ENCODE results near the gene SYNE2. TPM values are rescaled to one million over a fixed set of nuclear protein-coding genes. Genes with fewer than 3 reads are reported as not detected.

The SYNE2 gene
- total RNA-seq, 2 experiments from 2014 or later = 25.2 to 30.9 TPM

DNA sequence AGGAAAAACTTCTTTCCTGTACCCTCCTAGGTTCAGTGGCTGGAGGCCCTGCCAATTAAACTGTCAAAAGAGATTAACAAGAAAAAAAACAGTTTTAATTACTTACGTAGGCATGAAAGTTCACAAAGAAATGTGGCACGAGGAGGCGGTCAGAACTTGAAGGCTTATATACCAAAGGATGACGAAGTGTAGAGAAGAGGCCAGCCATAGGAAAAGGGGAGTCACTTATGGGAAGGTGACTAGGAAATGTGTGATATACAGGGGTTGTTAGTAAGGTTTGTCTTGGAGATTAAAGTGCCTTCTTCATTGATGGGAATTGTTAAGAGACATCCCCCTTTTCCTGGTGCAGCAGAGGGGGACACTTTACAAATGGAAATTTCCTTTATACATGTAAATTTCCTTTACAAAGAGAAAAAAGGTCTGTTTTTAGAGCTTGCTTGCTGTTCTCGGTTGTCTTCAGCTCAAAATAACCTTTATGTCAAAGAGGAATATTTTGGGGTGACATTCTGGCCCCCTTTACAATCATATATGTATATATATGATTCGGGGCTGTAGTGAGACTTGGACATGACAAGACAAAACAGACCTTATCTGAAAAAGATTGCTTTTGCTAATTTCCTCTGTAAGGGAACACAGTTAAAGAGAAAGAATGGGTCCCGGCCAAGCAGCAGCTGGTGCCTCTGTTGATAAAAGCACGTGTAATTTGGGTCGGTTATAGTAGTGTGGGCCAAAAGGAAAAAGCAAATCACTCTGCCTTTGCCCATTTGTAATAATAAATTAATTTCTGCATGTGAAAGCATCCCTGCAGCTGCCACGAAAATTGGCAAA is 38.6 kb downstream of the SYNE2 start:
- Mint-ChIP-seq H3K36me3 (no peaks in the 10 kb centered on the region), H3K9me3 (no peaks in the 10 kb centered on the region), H3K27me3 (no peaks in the 10 kb centered on the region), H3K27ac (no peak overlapping the region), H3K4me3 (no peak overlapping the region), H3K4me1 (peaks cover 15% of the 10 kb centered on the region)
- DNase-seq = no peak

DNA sequence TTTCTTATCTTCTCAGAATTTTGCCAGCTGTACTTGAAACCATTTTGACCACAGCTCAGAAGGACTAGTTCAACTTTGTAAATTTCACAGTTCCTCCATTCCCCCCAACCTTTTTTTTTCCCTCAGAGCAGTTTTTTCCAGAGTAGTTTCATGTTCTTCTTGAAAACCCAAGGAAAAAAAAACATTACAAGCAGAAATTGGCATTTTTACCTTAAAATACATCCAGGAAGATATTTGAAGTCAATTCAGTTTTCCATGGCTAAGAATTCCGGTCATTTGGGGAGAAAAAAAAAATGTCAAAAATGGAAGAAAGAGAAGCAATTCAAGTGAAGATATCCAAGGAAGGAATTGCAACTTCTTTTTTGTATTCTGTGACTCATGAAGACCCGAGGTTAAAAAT is 39.5 kb downstream of the SYNE2 start:
- Mint-ChIP-seq H3K4me1 (peaks cover 15% of the 10 kb centered on the region), H3K4me3 (no peak overlapping the region), H3K9me3 (no peaks in the 10 kb centered on the region), H3K27ac (no peak overlapping the region), H3K27me3 (no peaks in the 10 kb centered on the region), H3K36me3 (no peaks in the 10 kb centered on the region)
- DNase-seq = no peak

DNA sequence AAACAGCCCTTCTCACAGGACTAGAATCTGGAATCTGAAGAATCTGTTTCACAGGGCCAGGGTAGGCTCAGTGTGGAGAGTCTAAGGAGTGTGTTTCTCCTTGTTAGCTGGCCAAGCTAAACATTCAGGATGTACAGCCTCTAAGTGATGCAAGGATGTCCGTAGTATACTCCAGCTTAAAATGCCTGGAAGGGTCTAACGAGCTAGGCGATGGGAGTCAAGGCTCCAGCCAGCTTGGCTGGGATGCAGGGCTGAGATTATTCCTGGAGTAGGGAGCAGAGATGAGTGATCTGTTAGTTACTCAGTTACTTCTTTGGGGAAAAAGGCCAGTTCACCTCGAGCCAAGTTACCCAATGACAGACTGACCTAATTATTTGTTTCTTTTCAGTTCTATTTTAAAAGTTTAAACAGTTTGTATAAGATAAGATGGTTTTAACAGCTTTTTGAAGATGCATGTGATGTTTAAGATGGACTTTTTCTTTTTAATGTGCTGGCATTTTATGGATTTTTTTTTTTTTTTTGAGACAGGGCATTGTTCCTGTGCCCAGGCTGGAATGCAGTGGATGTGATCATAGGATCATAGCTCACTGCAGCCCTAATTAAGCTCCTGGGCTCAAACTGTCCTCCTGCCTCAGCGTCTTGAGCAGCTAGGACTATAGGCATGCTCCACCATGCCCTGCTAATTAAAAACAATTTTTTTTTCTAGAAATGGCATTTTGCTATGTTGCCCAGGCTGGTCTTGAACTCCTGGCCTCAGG is 41.1 kb downstream of the SYNE2 start:
- Mint-ChIP-seq H3K9me3 (no peaks in the 10 kb centered on the region), H3K36me3 (peaks cover 3% of the 10 kb centered on the region), H3K27ac (no peak overlapping the region), H3K4me1 (peaks cover 19% of the 10 kb centered on the region), H3K4me3 (no peak overlapping the region), H3K27me3 (no peaks in the 10 kb centered on the region)
- DNase-seq = no peak

DNA sequence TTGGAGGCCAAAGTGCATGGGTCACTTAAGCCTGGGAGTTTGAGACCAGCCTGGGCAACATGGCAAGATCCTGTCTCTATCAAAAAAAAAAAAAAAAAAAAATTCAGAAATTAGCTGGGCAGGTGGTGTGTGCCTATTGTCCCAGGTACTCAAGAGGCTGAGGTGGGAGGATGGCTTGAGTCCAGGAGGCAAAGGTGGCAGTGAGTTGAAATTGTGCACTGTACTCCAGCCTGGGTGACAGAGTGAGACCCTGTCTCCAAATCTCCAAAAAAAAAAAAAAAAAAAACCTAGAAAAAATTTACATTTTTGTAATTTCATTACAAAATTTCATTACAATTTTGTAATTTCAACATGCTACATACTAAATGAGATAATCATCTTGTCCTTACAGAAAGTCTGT is 42.7 kb downstream of the SYNE2 start:
- Mint-ChIP-seq H3K27me3 (no peaks in the 10 kb centered on the region), H3K27ac (no peak overlapping the region), H3K36me3 (peaks cover 10% of the 10 kb centered on the region), H3K4me3 (no peak overlapping the region), H3K4me1 (peaks cover 24% of the 10 kb centered on the region), H3K9me3 (peaks cover 5% of the 10 kb centered on the region)
- no peak for DNase-seq

DNA sequence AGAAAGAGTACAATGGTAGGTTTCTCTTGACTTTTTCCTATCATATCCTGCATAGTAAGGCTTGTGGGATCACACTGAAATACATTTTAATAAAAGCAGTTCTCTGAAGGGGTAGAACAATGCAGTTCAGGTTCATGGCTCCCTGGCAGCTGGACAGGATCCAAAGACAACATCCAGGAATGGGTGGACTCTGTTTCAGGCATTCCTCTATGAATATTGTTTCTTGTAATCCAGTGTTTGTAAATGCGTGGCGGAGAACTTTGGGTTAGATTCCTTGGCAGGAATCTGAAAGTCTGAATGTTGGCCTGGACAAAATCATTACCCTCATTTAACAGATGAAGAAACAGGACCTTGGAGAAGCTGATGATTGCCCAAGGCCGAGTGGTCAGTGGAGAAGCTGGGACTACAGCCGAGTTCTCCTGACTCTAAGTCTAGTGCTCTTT is 43.5 kb downstream of the SYNE2 start:
- Mint-ChIP-seq H3K9me3 (peaks cover 6% of the 10 kb centered on the region), H3K27ac (no peak overlapping the region), H3K27me3 (no peaks in the 10 kb centered on the region), H3K4me3 (no peak overlapping the region), H3K4me1 (peaks cover 26% of the 10 kb centered on the region), H3K36me3 (peaks cover 15% of the 10 kb centered on the region)
- no peak for DNase-seq

DNA sequence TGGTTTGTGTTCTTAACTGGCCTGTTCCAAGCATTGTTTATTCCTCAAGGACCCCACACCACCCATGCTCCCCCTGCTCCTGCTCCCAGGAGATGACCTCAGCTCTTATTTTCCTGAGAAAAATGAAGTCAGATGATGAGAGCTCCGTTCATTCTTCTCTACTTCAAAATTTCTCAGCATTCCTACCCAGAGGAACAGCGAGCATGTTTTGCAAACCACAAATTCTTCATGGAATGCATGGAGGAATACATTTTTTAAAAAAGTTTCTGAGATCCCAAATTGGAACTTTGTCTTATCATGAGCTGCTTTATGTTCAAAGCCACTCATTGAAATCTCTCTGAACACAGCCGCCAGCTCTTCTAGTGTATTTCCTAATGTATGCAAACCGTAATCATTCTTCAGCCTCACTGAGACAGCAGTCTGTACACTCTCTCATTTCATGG is 44.9 kb downstream of the SYNE2 start:
- peaks cover 18% of the 10 kb centered on the region for H3K36me3 Mint-ChIP-seq
- no peaks in the 10 kb centered on the region for H3K27me3 Mint-ChIP-seq
- DNase-seq = no peak
- no peak overlapping the region for H3K27ac Mint-ChIP-seq
- H3K4me3 Mint-ChIP-seq = no peak overlapping the region
- H3K4me1 Mint-ChIP-seq = peaks cover 23% of the 10 kb centered on the region
- peaks cover 8% of the 10 kb centered on the region for H3K9me3 Mint-ChIP-seq

DNA sequence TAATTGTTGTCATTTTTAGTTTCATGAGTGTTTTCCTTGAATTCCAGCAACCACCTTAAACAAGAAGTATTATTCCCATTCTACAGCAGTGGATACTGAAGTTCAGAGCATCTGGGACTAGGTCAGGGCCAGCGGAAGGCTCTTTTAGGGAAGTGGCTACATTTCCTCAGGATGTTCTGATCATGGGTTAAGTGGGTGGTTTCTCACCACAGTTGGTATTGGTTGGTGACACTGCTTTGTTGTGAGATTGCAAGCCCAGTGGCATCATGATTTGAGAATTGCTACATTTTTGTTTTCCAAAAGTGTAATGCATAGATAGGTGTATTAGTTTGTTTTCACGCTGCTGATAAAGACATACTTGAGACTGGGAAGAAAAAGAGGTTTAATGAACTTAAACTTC is 47.1 kb downstream of the SYNE2 start:
- H3K9me3 Mint-ChIP-seq = peaks cover 8% of the 10 kb centered on the region
- no peaks in the 10 kb centered on the region for H3K27me3 Mint-ChIP-seq
- peaks cover 32% of the 10 kb centered on the region for H3K4me1 Mint-ChIP-seq
- peaks cover 24% of the 10 kb centered on the region for H3K36me3 Mint-ChIP-seq
- DNase-seq = no peak
- no peak overlapping the region for H3K4me3 Mint-ChIP-seq
- H3K27ac Mint-ChIP-seq = no peak overlapping the region

DNA sequence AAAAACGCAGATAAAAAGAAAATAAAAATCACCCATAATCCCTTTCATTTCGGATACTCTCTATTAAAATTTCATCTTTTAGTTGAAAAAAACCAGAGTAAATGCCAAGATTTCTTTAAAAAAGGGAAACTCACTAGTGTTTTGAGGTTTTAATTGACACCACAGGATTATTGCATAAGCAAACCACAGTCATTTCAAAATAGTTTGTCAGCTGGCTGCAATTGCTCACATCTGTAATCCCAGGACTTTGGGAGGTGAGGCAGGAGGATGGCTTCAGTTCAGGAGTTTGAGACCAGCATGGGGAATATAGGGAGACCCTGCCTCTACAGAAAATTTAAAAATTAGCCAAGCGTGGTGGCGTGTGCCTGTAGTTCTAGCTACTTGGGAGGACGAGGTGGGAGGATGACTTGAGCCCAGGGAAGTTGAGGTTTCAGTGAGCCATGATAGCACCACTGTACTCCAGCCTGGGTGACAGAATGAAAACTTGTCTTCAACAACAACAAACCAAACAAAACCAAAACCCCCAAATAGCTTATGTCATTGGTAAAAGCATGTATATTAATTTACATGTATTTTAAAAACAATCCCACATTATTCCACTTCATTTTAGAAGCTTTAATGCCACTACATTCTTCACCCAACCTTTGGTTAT is 48.8 kb downstream of the SYNE2 start:
- no peak for DNase-seq
- H3K27me3 Mint-ChIP-seq = no peaks in the 10 kb centered on the region
- H3K4me1 Mint-ChIP-seq = peaks cover 33% of the 10 kb centered on the region
- H3K36me3 Mint-ChIP-seq = peaks cover 26% of the 10 kb centered on the region
- H3K4me3 Mint-ChIP-seq = no peak overlapping the region
- no peak overlapping the region for H3K27ac Mint-ChIP-seq
- peaks cover 8% of the 10 kb centered on the region for H3K9me3 Mint-ChIP-seq

DNA sequence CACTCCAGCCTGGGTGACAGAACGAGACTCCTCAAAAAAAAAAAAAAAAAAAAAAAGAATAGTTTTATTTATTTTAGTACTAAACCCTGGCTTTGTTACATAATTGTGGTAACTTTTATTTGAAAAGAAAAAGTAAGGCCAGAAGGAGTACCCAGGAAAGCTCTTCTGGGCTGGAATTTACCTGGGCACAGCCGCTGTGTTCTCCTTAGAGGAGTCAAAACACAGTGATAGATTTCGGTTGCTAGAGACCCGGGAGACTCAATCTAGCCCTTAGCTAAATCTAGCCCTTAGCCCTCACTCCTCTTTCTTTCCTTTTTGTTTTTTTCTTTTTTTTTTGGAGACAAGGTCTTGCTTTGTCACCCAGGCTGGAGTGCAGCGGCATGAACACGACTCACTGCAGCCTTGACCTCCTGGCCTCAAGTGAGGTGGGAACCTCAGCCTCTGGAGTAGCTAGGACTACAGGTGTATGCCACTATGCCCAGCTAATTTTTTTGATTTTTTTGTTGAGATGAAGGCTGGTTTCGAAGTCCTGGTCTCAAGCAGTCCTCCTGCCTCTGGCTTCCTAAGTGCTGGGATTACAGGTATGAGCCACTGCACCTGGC is 49.7 kb downstream of the SYNE2 start:
- peaks cover 33% of the 10 kb centered on the region for H3K4me1 Mint-ChIP-seq
- H3K9me3 Mint-ChIP-seq = peaks cover 8% of the 10 kb centered on the region
- DNase-seq = no peak
- H3K36me3 Mint-ChIP-seq = peaks cover 26% of the 10 kb centered on the region
- peak overlapping the region; percentile 27 for H3K27ac Mint-ChIP-seq
- no peak overlapping the region for H3K4me3 Mint-ChIP-seq
- H3K27me3 Mint-ChIP-seq = no peaks in the 10 kb centered on the region

DNA sequence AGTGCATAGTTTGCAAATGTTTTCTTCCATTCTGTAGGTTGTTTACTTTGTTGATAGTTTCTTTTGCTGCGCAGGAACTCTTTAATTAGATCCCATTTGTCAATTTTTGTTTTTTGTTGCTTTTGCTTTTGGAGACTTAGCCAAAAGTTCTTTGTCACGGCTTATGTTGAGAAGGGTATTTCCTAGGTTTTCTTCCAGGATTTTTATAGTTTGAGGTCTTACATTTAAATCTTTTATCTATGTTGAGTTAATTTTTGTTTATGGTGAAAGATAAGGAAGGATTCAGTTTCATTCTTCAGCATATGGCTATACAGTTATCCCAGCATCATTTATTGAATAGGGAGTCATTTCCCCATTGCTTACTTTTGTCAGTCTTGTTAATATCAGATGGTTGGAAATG is 51.9 kb downstream of the SYNE2 start:
- Mint-ChIP-seq H3K4me3 (no peak overlapping the region), H3K4me1 (peaks cover 40% of the 10 kb centered on the region), H3K27ac (no peak overlapping the region), H3K27me3 (no peaks in the 10 kb centered on the region), H3K36me3 (peaks cover 23% of the 10 kb centered on the region), H3K9me3 (peaks cover 8% of the 10 kb centered on the region)
- no peak for DNase-seq

DNA sequence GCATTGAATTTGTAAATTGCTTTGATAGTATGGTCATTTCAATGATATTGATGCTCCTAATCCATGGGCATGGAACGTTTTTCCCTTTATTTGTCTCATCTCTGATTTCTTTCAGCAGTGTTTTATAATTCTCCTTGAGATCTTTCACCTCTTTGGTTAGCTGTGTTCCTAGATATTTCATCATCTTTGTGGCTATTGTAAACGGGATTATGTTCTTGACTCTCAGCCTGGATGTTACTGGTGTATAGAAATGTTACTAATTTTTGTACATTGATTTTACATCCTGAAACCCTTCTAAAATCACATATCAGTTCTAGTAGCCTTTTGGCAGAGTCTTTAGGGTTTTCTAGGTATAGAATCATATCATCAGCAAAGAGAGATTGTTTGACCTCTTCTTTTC is 52.6 kb downstream of the SYNE2 start:
- DNase-seq = no peak
- Mint-ChIP-seq H3K4me3 (no peak overlapping the region), H3K27ac (no peak overlapping the region), H3K4me1 (peaks cover 41% of the 10 kb centered on the region), H3K36me3 (peaks cover 17% of the 10 kb centered on the region), H3K27me3 (no peaks in the 10 kb centered on the region), H3K9me3 (peaks cover 4% of the 10 kb centered on the region)

DNA sequence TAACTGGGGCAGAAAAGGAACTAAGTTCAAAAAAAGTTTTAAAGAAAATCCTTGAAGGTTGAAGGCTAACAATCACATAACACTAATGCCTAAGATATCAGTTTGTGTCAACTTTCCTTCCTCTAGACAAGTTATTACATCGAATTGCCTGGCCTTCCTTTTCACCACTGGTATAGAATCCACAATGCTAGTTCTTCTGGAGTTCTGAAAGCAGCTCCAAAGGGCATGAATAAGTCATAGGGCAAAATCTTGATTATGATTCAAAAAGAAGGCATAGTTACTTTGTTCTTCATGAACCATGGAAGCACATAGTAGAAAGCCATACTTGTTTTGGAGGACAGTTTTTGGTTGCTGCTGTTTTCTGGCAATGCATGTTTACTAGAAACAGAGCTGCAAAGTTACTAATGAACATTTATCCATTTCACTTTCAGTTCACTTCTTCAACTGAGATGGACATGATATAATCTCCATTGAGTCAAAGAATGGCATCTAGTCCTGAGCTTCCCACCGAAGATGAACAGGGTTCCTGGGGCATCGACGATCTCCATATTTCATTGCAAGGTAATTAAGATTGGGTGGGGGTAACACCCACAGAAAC is 56.0 kb downstream of the SYNE2 start:
- Mint-ChIP-seq H3K36me3 (peaks cover 11% of the 10 kb centered on the region), H3K4me3 (peak overlapping the region; percentile 44), H3K27ac (peak overlapping the region; percentile 30), H3K4me1 (peaks cover 44% of the 10 kb centered on the region), H3K27me3 (no peaks in the 10 kb centered on the region), H3K9me3 (no peaks in the 10 kb centered on the region)
- no peak for DNase-seq

DNA sequence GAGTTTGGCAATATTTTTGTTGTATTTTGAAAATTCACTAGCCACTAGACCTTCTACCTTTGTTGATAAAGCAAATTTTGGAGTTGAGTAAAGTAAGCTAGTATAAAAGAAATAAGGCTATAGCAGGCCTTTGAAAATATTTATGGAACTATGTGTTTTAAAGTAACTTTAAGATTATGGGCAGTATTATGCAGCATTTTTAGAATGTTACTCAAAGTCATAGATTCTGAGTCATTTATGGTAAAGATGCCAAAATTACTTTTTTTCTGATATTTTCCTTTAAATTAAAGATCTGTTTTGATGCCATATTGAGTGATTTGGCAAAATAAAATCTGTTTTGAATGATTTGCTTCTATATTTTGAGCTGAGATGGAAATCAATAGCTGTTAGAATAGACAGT is 57.2 kb downstream of the SYNE2 start:
- Mint-ChIP-seq H3K9me3 (no peaks in the 10 kb centered on the region), H3K4me3 (no peak overlapping the region), H3K36me3 (peaks cover 12% of the 10 kb centered on the region), H3K4me1 (peaks cover 41% of the 10 kb centered on the region), H3K27me3 (no peaks in the 10 kb centered on the region), H3K27ac (no peak overlapping the region)
- DNase-seq = no peak

DNA sequence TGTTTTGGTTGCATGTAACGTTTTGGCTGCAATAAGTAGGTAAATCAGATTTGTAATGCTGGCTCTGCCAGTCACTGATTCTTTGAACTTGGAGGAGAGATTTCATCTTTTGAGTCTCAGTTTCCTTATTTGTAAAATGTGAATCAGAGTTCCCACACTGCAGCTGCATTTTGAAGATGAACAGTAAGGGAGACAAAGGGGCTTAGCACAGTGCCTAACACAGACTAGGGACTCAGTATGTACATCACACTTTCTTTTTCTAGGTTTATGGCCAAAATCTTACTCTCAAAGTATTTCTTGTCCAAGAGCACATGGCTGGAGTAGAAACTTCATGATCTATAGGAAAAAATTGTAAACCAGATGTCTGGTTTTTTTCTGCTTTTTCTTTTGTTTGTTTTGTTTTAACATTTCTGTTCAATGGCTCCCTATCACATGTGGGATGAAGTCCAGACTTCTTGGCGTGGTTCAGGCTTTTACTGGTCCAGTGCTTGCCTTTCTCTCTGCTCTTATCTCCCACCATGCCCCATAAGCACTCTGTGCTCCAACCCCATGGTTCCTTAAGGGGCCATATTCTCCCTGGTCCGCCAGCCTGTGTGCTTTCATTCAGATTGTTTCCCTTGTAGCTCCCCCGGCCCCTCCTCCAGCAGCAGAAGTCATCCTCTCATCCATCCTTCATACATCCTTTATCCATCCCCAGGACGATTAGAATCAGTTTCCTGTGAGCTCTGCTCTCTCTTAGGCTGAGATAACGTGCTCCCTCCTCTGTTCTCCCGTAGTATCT is 58.0 kb downstream of the SYNE2 start:
- no peak for DNase-seq
- Mint-ChIP-seq H3K27me3 (no peaks in the 10 kb centered on the region), H3K9me3 (no peaks in the 10 kb centered on the region), H3K4me3 (no peak overlapping the region), H3K27ac (peak overlapping the region; percentile 62), H3K4me1 (peaks cover 36% of the 10 kb centered on the region), H3K36me3 (peaks cover 9% of the 10 kb centered on the region)
